GM18907 (cell line): ENCODE measurements around the gene ITPRID2.
"Not testable (repeated sequence)": the region's sequence is repeated elsewhere in the genome, so short reads cannot be mapped to it uniquely, and the experiment has no call there.

Experiments
- ATAC-seq: cut with Tn5 transposase; IDR thresholded peaks from one replicate; pipeline ENCODE4 v1.9.1; 2021; ENCODE audit warnings: mild to moderate bottlenecking, moderate library complexity; ENCODE audit not compliant: unreplicated experiment

ITPRID2 gene

DNA sequence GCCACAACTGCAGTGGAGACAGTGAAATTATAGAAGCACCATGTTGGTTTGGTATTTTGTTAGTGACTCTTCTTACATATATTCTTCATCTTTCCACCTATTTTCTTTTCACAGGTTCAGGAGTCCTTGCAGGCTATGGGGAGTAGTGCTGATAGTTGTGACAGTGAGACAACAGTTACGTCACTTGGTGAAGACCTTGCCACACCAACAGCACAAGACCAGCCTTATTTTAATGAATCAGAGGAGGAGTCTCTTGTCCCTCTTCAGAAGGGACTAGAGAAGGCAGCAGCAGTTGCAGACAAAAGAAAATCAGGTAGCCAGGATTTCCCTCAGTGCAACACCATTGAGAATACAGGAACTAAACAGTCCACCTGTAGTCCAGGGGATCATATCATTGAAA, 23.6 kb downstream of the ITPRID2 start:
- no peak for ATAC-seq

DNA sequence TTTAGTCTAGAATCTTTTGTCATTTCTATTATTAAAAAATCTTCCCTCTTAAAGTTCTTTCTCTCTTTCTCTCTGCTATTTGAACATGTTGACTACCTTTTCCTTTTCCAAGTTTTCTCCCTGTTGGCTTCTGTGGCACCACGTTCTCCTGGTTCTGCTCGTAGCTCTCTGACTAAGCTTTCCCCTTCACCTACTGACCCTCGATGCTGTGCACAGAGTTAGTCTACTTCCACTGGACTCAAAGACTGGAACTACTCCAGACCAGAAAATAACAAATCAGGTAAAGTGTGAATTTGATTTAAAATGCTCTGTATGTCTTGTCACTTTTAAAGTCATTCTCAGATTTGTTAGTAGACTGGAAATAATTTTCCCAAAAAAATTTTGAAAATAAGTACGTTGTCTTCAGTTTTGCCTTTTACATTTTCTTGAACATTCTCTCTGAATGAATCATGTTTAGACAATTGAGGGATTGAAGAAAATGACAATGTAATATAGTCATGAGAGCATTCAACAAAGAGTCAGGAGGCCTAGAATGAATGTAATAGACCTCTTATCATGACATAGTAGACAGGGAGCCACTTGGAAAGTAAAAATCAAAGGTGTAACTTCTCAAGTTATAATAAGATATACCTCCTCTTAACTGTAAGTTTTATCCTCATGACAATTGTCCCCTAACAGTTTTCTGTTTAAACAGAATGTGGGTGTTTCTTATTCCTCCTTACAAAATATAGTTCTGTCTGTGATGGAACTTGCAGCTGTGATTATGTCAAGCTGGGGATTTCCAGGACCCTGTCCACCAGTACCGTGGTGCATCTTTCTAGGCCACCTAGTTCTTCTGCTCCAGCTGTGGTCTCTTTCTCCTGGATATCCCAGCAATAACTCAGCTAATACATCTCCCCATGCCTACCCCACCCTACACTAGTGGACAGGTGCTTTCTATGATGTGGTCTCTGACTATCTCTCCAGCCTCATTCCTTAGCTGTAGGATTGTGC, 25.5 kb downstream of the ITPRID2 start:
- no peak for ATAC-seq

GRCh38 chr2:181918188-181918587, 26.7 kb downstream of the ITPRID2 start:
- ATAC-seq: no peak

DNA sequence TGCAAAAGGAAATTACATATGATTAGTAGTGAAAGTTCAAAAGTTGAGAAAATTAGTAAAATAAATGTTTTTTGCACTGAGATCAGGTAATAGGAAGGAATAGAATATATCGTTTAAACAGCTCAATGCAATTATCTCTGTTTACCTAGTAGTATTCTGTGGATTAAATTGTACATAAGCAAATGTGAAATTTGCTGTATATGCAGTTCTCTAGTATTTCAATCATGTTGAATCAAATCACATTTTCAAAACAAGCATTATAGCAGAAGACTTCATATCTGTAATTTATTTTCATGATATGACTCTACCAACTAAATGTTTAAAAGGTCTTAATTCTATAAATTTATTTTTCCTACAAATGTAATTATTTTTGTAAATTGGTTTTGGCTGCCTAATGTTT, 31.6 kb downstream of the ITPRID2 start:
- no peak for ATAC-seq

DNA sequence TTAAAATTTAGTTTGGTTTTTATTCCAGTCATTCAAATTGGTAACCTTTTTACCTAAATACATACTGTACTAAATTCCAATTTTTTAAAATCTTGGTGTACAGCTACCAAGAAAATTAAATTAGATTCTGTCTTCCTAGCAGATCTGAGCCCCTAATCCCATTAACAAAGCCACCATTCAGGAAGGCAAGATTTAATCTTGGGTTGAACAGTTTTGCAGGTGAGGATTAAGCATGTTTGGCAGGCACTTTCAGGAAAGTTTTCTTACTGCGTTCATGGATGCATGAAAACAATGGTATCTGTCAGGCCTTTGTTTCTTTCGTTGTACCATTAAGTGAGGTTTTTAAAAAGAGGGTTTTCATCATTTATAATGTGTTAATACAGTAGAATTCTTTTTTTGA, 32.8 kb downstream of the ITPRID2 start:
- no peak for ATAC-seq

DNA sequence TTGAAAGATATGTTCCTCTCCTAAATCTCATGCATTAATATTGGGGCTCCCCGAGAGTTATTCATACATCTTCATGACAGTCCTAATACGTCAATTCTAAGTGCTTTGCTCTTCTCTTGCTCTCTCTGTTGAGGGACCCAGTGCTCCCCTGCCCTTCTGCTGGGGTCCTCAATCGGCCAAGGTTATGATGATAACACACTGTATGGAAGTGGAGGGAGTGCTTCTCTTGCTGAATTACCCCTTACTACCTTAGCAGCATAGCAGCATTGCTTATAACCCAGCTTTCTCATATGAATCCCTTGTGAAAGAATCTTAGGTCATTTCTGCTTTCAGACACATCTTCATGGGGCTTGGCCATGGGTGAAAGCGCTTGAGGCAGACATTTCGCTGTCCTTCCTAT, 43.2 kb downstream of the ITPRID2 start:
- ATAC-seq: no peak

DNA sequence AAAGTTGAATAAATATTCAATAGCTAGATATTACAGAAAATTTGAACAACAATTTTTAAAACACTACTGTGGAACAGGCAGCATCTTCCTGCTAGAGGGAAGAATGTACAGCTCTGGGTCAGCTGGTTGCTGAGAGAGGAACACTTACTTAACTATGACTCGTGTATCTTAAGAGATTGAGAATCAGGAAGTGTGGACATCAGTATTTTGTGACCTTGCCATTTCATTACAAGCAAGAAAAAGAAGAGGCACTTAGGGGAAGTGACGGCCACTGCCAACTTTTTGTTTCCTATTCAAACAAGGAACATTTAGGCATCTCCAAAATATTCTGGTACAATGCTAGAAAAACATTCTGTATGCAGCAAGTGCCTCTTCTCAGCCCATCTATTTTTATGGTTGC, 45.9 kb downstream of the ITPRID2 start:
- no peak for ATAC-seq

- ATAC-seq: no peak
Observed at GRCh38 chr2:181943411-181944124, 52.0 kb downstream of the ITPRID2 start.

DNA sequence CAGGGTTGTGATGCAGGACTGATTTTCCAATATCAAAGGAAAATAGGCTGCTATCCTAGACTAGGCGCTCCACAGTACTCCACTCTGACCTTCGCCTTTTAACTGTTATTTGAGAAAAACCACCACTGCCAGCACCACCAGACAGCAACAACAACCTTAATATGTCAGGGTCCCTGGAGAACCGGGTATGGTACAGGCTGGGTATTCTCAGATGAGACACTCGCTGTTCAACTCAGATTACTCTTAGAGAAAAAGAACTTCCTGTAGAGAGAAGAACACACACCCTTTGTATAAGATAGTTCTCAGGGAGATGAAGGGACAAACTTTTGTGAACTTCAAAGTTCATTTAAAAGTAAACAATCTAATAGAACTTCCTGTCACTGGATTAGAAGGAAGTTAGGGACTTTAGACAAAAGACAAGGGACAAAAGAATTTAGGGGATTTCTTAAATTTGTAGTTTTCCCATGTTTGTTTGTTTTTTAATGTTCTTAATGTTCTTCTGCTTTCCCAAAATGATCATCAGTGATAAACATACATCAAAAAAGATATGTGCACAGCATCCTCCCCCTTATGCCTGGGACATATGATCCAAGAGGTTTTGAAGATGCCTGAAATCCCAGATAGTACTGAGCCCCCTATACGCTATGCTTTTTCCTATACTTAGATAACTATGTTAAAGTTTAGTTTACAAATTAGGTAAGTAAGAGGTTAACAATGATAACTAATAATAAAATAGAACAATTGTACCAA, 52.8 kb downstream of the ITPRID2 start:
- ATAC-seq: no peak

DNA sequence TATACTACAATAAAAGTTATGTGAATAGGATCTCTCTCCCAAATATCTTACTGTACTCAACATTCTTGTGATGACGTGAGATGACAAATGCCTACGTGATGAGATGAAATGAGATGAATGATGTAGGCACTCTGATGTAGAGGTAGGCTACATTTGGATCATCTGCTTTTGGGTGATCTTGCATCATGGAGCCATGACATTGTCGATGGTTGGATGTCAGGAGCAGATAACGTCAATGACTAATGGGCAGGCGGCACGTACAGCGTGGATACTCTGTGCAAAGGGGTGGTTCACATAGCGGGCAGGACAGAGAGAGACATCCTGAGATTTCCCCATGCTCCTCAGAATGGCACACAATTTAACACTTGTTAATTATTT, 53.4 kb downstream of the ITPRID2 start:
- ATAC-seq: no peak

DNA sequence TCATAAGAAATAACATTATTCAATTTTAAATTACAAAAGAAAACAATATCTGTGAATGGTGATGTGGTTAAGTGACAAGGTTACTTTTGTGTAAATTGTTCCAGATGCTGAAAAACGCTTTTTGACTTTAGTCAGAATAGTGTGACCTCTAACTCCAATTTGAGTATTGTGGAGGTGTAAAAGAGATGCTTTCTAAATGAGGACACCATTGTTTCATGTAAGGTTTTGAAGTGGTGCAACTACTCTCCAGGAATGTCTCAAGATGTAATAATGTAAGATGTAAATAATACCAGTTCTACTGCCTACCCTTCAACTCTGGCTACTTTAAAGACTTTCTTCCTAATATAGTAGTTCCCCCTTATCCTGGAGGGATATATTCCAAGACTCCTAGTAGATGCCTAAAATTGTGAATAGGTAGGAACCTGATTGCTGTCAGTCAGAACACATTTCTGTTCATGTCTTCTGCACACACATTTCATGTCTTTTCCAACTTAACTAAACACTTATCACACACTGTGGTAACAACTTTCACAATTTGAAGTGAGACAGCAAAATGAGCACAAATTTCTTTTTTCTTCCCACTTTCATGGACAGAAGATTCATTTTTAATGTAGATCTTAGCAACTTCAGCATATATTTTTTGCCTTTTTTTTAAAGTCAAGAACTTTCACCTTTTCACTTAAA, 55.1 kb downstream of the ITPRID2 start:
- no peak for ATAC-seq

DNA sequence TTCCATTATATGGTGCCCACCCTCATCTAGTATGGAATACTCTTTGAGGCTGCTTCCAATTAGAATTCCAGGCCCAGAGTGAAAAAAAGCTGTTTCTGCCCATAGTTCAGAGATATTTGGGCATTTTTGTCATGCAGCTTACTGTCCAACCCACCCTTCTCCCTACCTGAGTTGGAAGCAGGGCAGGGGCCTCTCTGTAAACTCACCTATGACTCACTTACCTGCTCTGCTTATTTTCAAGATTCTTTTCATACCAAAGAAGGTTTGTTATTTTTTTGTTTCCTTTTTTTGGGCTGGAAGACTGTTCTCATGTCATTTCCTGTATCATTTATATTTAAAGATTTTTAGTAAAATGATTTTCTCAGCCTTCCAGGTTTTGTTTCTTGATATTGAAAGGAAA, 55.7 kb downstream of the ITPRID2 start:
- ATAC-seq: no peak

- no peak for ATAC-seq
Observed at GRCh38 chr2:181948227-181948626, 56.7 kb downstream of the ITPRID2 start.

- ATAC-seq: no peak
Observed at GRCh38 chr2:181949047-181949446, 57.5 kb downstream of the ITPRID2 start.

DNA sequence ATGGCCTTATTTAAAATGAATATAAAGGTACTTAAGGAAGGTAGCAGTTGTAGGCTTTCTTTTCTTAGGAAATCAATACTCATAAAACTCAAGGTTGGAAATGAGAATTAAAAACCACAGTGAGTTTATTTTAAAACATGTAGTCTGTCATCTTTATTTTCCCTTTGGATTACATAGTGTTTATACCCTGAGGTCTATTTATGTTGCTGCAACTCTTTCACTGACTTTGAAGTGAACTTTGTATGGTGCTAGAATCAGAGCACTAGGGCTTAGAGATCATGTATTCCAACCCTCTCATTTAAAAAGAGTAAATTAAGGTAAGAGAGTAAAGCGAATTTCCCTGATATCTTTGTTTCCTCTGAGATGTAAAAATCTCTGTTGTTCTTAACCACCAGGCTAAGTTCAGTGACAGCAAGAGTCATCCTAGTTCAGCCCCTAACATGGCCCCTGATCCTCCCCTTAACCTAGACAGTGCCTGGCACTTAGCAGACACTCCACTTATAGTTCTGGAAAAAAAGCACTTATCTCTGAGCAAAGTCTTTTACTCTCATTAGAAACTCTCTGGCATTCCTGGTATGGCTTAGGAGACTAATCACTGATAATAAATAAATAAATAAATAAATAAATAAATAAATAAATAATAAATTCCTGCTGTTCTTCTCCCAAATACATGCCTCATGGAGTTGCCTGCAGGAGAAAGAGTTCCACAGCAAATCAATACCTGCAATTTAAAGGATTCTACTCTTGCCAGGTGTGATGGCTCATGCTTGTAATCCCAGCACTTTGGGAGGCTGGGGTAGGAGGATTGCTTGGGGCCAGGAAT, 61.1 kb downstream of the ITPRID2 start:
- ATAC-seq: no peak

DNA sequence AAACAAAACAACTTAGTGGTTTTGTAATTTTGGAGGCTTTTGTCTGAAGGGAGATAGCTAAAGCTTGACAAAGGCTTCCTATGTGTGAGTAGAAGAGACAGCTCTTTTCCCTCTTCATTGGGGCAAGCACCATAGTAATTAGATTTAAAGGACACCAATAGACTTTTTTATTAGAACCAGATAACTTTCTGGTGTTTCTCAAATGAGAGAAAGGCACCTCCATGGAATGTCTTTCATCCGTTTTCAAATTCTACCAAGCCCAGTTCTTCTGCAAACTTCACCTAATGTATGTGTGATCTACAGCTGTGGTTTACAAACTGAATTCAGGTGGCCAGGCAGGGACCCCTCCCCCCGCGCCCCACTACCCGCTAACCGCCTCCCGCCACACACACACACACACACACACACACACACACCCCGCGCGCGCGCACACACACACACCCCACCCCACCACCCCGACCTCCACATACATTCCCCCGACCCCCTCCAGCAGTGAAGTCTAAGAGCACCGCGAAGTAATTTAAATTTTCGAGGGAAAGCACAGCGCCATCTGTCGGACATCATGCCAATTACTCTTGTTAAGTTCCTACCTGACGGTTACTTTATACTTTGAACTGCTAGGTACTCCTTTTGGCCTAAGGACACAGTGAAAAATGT, 62.5 kb downstream of the ITPRID2 start:
- peak; percentile 78 for ATAC-seq

- no peak for ATAC-seq
Observed at GRCh38 chr2:181954538-181954883, 63.0 kb downstream of the ITPRID2 start.

DNA sequence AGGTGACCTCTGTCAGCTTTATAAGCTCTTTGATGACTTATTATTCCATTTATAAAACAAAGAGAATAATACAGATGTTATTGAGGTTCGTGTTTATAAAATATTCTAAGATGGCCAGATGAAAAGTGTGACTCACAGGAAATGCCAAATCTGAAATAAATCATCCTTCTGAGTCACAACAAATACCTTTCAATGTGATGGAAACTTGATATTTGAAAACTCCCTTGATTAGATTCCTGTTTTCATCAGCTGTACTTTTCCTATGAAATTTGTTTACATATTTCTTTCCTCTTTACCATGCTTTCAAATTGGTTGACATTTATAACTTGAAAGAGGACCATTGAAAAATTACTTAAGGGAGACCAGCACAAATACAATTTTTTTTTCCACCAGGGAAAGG, 63.5 kb downstream of the ITPRID2 start:
- no peak for ATAC-seq

- ATAC-seq: not testable (repeated sequence)
Observed at GRCh38 chr2:181955866-181956265, 64.3 kb downstream of the ITPRID2 start.

DNA sequence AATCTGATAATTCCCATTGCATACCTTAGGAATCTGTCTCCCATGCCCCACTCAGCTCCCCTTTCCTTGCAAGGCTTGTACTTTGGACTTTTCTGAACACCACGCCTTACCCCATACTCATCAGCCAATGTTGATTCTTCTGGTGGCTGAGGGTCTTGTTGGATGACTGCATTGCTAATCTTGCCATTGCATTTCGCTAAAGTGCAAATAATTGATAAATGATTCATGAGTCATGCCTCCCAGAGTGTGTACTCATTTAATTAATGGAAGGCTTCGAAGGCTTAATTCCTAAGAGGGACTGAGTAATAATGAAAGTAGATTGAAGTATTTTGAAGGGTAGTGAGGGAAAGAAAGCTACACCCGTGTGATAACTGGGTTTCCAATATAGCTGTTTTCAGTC, 66.1 kb downstream of the ITPRID2 start:
- no peak for ATAC-seq
